HEK293 (cell line): Measurements from ENCODE around the gene PRR16.

Source experiments
- CTCF ChIA-PET: fragments of 350-600 bp; formaldehyde crosslinking; extraction: SDS; loops from one replicate; lab custom pipeline; 2021; ENCODE audit warnings: antibody characterized with exemption; lab: Yijun Ruan, JAX
- POLR2A ChIA-PET: fragments of 300-600 bp; formaldehyde crosslinking; extraction: SDS; loops from one replicate; lab custom pipeline; 2020; ENCODE audit warnings: antibody characterized with exemption, inconsistent platforms; lab: Yijun Ruan, JAX
- H3K27ac ChIP-seq: fragments of 200-500 bp; sonication (Bioruptor generic); 2 replicates; pipeline ENCODE4 v1.5.1; 2014; ENCODE audit warnings: low read depth, low read length, control low read depth, inconsistent platforms; ENCODE audit errors: extremely low read depth
- H3K36me3 ChIP-seq, 2 experiments: fragments of 200-500 bp in 1 of 2; sonication (Bioruptor generic) in 1 of 2; 1 replicate in 1 of 2; 2 replicates in 1 of 2; pipeline ENCODE4 v1.5.1; 2014 to 2017; ENCODE audit warnings: inconsistent platforms in 2 of 2, low read length in 2 of 2; ENCODE audit not compliant: control insufficient read depth in 2 of 2, insufficient read depth in 1 of 2
- H3K4me1 ChIP-seq: fragments of 200-500 bp; sonication (Bioruptor generic); 2 replicates; pipeline ENCODE4 v1.5.1; 2014; ENCODE audit warnings: mild to moderate bottlenecking, low read length, inconsistent platforms; ENCODE audit not compliant: control insufficient read depth, insufficient read depth
- H3K4me3 ChIP-seq: 2 replicates; pipeline ENCODE4 v1.5.1; 2011; ENCODE audit warnings: low read depth, mild to moderate bottlenecking, control low read depth, low read length, moderate library complexity
- H3K9me3 ChIP-seq: fragments of 200-500 bp; sonication (Bioruptor generic); 2 replicates; pipeline ENCODE4 v1.5.1; 2014; ENCODE audit warnings: low read depth, low read length, inconsistent platforms; ENCODE audit not compliant: control insufficient read depth, insufficient read depth
- FEZF1 ChIP-seq: fragments of 450-650 bp; formaldehyde crosslinking; IDR thresholded peaks from 2 replicates; pipeline ENCODE4 v1.5.1; 2016; ENCODE audit warnings: missing biosample characterization, missing genetic modification characterization
- GLI2 ChIP-seq: fragments of 450-650 bp; formaldehyde crosslinking; IDR thresholded peaks from 2 replicates; pipeline ENCODE4; 2017; ENCODE audit warnings: missing biosample characterization, missing genetic modification characterization, low read depth, borderline replicate concordance
- HOXA7 ChIP-seq: sonication (generic); formaldehyde crosslinking; IDR thresholded peaks from 2 replicates; pipeline ENCODE4 v1.8.1; 2022; ENCODE audit warnings: missing genetic modification reagents, borderline replicate concordance
- TCF7L2 ChIP-seq: IDR thresholded peaks from 2 replicates; pipeline ENCODE4 v1.6.1; 2011; ENCODE audit warnings: low read depth, mild to moderate bottlenecking, inconsistent platforms, low read length, moderate library complexity, borderline replicate concordance
- YY2 ChIP-seq: fragments of 450-650 bp; formaldehyde crosslinking; IDR thresholded peaks from 2 replicates; pipeline ENCODE4 v1.5.1; 2016; ENCODE audit warnings: missing biosample characterization, missing genetic modification characterization
- ZFHX2 ChIP-seq: fragments of 450-650 bp; formaldehyde crosslinking; conservative IDR thresholded peaks from 2 replicates; pipeline ENCODE4 v1.5.1; 2016; ENCODE audit warnings: missing biosample characterization, missing genetic modification characterization
- ZNF121 ChIP-seq: fragments of 450-650 bp; formaldehyde crosslinking; IDR thresholded peaks from 2 replicates; pipeline ENCODE4 v1.5.1; 2016; ENCODE audit warnings: missing biosample characterization, missing genetic modification characterization
- ZNF169 ChIP-seq: fragments of 450-650 bp; formaldehyde crosslinking; IDR thresholded peaks from 2 replicates; pipeline ENCODE4 v1.5.1; 2016; ENCODE audit warnings: missing biosample characterization, missing genetic modification characterization
- ZNF2 ChIP-seq: fragments of 450-650 bp; formaldehyde crosslinking; IDR thresholded peaks from 2 replicates; pipeline ENCODE4 v1.5.1; 2016; ENCODE audit warnings: missing biosample characterization, missing genetic modification characterization
- ZNF416 ChIP-seq: fragments of 450-650 bp; formaldehyde crosslinking; IDR thresholded peaks from 2 replicates; pipeline ENCODE4 v1.5.1; 2016; ENCODE audit warnings: missing biosample characterization, missing genetic modification characterization
- ZNF501 ChIP-seq: fragments of 450-650 bp; formaldehyde crosslinking; IDR thresholded peaks from 2 replicates; pipeline ENCODE4 v1.5.1; 2016; ENCODE audit warnings: missing biosample characterization, missing genetic modification characterization
- ZNF530 ChIP-seq: fragments of 450-650 bp; formaldehyde crosslinking; IDR thresholded peaks from 2 replicates; pipeline ENCODE4 v1.5.1; 2016; ENCODE audit warnings: low read depth, missing biosample characterization, missing genetic modification characterization
- ZNF560 ChIP-seq: fragments of 450-650 bp; formaldehyde crosslinking; IDR thresholded peaks from 2 replicates; pipeline ENCODE4 v1.5.1; 2017; ENCODE audit warnings: missing biosample characterization, missing genetic modification characterization, borderline replicate concordance
- ZNF600 ChIP-seq: fragments of 450-650 bp; formaldehyde crosslinking; IDR thresholded peaks from 2 replicates; pipeline ENCODE4 v1.5.1; 2016; ENCODE audit warnings: missing biosample characterization, missing genetic modification characterization
- TF ChIP-seq, protein P1 (sequence below): fragments of 450-650 bp; formaldehyde crosslinking; IDR thresholded peaks from 2 replicates; pipeline ENCODE4 v1.5.1; 2016; ENCODE audit warnings: missing biosample characterization, missing genetic modification characterization
- TF ChIP-seq, protein P2 (sequence below): fragments of 450-650 bp; formaldehyde crosslinking; IDR thresholded peaks from 2 replicates; pipeline ENCODE4 v1.5.1; 2016; ENCODE audit warnings: missing biosample characterization, missing genetic modification characterization, borderline replicate concordance
- TF ChIP-seq, protein P3 (sequence below): fragments of 450-650 bp; formaldehyde crosslinking; IDR thresholded peaks from 2 replicates; pipeline ENCODE4 v1.5.1; 2016; ENCODE audit warnings: missing biosample characterization, missing genetic modification characterization
- TF ChIP-seq, protein P4 (sequence below): fragments of 450-650 bp; formaldehyde crosslinking; IDR thresholded peaks from 2 replicates; pipeline ENCODE4 v1.5.1; 2016; ENCODE audit warnings: missing biosample characterization, missing genetic modification characterization
- TF ChIP-seq, protein P5 (sequence below): fragments of 450-650 bp; formaldehyde crosslinking; IDR thresholded peaks from 2 replicates; pipeline ENCODE4 v1.5.1; 2016; ENCODE audit warnings: missing biosample characterization, missing genetic modification characterization, borderline replicate concordance

PRR16 gene

DNA sequence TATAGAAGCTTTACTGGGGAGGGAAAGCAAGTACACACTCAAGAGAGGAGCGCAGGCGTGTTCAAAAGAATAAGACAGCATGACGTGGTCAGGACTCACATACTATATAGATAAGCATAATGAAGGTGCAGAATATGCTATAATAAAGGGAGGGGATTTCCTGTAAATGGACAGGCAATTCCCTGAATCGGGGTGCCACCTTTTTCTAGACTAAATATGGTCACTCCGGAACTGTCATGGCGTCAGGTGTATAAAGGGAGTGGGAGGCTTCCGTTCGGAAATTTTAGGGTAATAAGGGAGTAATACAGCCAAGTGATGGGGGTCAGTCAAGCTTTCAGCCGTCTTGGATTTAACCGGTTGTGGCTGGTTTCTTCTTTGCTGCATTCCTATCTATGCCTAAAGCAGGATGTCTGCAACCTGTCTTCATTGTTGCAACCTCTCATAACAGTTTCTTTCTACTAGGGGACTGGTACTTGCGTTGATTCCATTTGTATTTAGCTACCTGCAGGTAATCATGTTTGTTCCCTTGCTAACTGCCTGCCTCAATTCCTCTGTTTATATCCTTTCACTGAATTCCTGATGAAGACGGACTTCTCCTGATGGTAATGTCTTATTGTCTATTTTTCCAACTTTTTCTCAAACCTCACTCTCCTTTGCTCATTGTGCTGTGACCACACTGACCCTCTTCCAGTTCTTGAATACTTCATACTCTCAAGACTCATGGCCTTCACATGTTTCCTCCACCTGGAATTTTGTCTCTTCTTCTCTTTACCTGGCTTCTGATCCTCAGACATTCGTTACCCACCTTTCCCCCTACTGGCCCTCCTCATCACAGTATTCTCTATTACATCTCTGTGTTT, 48.9 kb downstream of the PRR16 start:
- Histone ChIP-seq H3K36me3 (no peaks in the 10 kb centered on the region), H3K4me3 (no peak overlapping the region), H3K4me1 (no peaks in the 10 kb centered on the region), H3K27ac (no peak overlapping the region)
- TF ChIP-seq ZNF169 (no peak), FEZF1 (tag by site-specific recombination) (no peak), ZNF530 (tag by site-specific recombination) (no peak), YY2 (no peak), ZFHX2 (tag by site-specific recombination) (no peak), GLI2 (tag by site-specific recombination) (no peak), ZNF600 (tag by site-specific recombination) (no peak), ZNF2 (tag by site-specific recombination) (no peak), ZNF121 (no peak)
- TF ChIP-seq, protein P1, sequence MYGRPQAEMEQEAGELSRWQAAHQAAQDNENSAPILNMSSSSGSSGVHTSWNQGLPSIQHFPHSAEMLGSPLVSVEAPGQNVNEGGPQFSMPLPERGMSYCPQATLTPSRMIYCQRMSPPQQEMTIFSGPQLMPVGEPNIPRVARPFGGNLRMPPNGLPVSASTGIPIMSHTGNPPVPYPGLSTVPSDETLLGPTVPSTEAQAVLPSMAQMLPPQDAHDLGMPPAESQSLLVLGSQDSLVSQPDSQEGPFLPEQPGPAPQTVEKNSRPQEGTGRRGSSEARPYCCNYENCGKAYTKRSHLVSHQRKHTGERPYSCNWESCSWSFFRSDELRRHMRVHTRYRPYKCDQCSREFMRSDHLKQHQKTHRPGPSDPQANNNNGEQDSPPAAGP (tag by site-specific recombination): no peak
- TF ChIP-seq, protein P2, sequence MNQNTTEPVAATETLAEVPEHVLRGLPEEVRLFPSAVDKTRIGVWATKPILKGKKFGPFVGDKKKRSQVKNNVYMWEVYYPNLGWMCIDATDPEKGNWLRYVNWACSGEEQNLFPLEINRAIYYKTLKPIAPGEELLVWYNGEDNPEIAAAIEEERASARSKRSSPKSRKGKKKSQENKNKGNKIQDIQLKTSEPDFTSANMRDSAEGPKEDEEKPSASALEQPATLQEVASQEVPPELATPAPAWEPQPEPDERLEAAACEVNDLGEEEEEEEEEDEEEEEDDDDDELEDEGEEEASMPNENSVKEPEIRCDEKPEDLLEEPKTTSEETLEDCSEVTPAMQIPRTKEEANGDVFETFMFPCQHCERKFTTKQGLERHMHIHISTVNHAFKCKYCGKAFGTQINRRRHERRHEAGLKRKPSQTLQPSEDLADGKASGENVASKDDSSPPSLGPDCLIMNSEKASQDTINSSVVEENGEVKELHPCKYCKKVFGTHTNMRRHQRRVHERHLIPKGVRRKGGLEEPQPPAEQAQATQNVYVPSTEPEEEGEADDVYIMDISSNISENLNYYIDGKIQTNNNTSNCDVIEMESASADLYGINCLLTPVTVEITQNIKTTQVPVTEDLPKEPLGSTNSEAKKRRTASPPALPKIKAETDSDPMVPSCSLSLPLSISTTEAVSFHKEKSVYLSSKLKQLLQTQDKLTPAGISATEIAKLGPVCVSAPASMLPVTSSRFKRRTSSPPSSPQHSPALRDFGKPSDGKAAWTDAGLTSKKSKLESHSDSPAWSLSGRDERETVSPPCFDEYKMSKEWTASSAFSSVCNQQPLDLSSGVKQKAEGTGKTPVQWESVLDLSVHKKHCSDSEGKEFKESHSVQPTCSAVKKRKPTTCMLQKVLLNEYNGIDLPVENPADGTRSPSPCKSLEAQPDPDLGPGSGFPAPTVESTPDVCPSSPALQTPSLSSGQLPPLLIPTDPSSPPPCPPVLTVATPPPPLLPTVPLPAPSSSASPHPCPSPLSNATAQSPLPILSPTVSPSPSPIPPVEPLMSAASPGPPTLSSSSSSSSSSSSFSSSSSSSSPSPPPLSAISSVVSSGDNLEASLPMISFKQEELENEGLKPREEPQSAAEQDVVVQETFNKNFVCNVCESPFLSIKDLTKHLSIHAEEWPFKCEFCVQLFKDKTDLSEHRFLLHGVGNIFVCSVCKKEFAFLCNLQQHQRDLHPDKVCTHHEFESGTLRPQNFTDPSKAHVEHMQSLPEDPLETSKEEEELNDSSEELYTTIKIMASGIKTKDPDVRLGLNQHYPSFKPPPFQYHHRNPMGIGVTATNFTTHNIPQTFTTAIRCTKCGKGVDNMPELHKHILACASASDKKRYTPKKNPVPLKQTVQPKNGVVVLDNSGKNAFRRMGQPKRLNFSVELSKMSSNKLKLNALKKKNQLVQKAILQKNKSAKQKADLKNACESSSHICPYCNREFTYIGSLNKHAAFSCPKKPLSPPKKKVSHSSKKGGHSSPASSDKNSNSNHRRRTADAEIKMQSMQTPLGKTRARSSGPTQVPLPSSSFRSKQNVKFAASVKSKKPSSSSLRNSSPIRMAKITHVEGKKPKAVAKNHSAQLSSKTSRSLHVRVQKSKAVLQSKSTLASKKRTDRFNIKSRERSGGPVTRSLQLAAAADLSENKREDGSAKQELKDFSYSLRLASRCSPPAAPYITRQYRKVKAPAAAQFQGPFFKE: no peak
- TF ChIP-seq, protein P3, sequence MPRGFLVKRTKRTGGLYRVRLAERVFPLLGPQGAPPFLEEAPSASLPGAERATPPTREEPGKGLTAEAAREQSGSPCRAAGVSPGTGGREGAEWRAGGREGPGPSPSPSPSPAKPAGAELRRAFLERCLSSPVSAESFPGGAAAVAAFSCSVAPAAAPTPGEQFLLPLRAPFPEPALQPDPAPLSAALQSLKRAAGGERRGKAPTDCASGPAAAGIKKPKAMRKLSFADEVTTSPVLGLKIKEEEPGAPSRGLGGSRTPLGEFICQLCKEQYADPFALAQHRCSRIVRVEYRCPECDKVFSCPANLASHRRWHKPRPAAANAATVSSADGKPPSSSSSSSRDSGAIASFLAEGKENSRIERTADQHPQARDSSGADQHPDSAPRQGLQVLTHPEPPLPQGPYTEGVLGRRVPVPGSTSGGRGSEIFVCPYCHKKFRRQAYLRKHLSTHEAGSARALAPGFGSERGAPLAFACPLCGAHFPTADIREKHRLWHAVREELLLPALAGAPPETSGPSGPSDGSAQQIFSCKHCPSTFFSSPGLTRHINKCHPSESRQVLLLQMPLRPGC (tag by site-specific recombination): no peak
- TF ChIP-seq, all 188 proteins: peak for 0
- POLR2A ChIA-PET: no interaction called here
- CTCF ChIA-PET: no interaction called here
- no peaks in the 10 kb centered on the region for H3K9me3 ChIP-seq

DNA sequence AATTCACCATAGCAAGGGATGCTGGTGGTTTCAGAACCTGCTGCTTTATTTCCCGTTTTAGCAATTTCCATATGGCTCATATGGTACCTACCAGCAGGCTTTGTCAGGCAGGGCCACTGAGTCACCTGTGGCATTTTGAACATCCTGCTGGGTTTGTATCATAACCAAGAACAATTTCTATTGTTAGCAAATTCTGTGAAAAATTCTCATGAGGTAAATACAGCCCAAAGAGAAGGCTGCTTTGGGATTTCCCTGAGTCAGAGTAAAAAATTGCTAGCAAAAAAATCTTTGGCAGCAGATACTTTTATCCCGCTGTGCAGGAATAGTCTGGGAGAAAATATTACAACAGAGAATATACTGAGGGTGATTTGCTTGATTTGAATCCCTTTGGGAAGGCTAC, 52.7 kb downstream of the PRR16 start:
- ChIA-PET POLR2A (no interaction called here), CTCF (no interaction called here)
- Histone ChIP-seq H3K9me3 (no peaks in the 10 kb centered on the region), H3K36me3 (no peaks in the 10 kb centered on the region), H3K4me3 (no peak overlapping the region), H3K4me1 (no peaks in the 10 kb centered on the region), H3K27ac (no peak overlapping the region)
- TF ChIP-seq TCF7L2 (no peak), HOXA7 (CRISPR knock-in tag) (no peak), ZNF560 (tag by site-specific recombination) (no peak), ZNF2 (tag by site-specific recombination) (no peak), ZNF501 (tag by site-specific recombination) (no peak), ZNF416 (tag by site-specific recombination) (no peak)
- TF ChIP-seq, protein P4, sequence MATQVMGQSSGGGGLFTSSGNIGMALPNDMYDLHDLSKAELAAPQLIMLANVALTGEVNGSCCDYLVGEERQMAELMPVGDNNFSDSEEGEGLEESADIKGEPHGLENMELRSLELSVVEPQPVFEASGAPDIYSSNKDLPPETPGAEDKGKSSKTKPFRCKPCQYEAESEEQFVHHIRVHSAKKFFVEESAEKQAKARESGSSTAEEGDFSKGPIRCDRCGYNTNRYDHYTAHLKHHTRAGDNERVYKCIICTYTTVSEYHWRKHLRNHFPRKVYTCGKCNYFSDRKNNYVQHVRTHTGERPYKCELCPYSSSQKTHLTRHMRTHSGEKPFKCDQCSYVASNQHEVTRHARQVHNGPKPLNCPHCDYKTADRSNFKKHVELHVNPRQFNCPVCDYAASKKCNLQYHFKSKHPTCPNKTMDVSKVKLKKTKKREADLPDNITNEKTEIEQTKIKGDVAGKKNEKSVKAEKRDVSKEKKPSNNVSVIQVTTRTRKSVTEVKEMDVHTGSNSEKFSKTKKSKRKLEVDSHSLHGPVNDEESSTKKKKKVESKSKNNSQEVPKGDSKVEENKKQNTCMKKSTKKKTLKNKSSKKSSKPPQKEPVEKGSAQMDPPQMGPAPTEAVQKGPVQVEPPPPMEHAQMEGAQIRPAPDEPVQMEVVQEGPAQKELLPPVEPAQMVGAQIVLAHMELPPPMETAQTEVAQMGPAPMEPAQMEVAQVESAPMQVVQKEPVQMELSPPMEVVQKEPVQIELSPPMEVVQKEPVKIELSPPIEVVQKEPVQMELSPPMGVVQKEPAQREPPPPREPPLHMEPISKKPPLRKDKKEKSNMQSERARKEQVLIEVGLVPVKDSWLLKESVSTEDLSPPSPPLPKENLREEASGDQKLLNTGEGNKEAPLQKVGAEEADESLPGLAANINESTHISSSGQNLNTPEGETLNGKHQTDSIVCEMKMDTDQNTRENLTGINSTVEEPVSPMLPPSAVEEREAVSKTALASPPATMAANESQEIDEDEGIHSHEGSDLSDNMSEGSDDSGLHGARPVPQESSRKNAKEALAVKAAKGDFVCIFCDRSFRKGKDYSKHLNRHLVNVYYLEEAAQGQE (tag by site-specific recombination): no peak
- TF ChIP-seq, protein P5, sequence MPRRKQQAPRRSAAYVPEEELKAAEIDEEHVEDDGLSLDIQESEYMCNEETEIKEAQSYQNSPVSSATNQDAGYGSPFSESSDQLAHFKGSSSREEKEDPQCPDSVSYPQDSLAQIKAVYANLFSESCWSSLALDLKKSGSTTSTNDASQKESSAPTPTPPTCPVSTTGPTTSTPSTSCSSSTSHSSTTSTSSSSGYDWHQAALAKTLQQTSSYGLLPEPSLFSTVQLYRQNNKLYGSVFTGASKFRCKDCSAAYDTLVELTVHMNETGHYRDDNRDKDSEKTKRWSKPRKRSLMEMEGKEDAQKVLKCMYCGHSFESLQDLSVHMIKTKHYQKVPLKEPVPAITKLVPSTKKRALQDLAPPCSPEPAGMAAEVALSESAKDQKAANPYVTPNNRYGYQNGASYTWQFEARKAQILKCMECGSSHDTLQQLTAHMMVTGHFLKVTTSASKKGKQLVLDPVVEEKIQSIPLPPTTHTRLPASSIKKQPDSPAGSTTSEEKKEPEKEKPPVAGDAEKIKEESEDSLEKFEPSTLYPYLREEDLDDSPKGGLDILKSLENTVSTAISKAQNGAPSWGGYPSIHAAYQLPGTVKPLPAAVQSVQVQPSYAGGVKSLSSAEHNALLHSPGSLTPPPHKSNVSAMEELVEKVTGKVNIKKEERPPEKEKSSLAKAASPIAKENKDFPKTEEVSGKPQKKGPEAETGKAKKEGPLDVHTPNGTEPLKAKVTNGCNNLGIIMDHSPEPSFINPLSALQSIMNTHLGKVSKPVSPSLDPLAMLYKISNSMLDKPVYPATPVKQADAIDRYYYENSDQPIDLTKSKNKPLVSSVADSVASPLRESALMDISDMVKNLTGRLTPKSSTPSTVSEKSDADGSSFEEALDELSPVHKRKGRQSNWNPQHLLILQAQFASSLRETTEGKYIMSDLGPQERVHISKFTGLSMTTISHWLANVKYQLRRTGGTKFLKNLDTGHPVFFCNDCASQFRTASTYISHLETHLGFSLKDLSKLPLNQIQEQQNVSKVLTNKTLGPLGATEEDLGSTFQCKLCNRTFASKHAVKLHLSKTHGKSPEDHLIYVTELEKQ (tag by site-specific recombination): no peak
